ENCODE measurements around the gene ITPKB.
"Not testable (repeated sequence)": the region's sequence is repeated elsewhere in the genome, so short reads cannot be mapped to it uniquely, and the experiment has no call there.

ITPKB gene

DNA sequence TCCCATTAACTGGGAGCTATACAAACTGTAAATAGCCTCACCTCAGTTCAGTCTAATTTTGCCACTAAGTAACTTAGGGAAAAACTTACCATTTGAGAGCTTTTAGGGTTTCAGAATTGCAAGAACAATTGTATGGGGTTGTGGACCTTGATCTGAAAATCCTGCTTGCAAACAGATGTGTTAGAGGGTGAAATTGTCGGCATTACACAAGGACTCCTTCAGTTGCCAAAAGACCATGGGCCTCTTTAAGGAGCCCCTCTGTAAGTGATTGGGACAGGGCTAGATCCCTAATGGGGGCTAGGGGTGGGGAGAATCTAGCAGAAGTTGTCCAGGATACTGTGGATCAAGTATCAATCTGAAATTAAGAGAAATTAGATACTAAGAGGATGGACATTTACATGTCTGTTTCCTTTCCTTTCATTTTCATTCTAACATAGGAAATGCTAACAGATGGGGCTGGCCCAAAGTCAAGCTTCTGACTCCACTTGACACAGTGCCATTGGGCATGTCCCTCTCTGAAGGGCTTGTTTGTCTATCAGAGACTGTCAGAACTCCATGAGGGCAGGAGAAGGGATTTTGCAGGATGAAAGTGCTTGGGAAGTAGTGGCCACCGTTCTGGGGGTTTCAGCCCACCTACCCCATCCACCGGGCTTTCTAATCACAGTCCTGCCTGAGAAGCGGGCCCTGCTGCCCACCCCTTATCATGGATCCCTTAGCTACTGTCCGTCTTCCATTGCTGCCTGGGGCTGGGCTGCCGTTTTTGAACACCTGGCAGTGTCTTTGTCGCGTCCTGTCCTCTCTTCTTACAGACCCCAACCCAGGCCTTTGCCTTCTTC is 135.8 kb downstream of the ITPKB start:
- no peak for TF ChIP-seq CTCF (IDR thresholded peaks at IDR 0.05)
- Histone ChIP-seq H3K27ac (peak overlapping the region; percentile 44 to 90), H3K4me3 (peak overlapping the region; percentile 56)
- no peak for DNase-seq (ENCODE audit: low spot score)

DNA sequence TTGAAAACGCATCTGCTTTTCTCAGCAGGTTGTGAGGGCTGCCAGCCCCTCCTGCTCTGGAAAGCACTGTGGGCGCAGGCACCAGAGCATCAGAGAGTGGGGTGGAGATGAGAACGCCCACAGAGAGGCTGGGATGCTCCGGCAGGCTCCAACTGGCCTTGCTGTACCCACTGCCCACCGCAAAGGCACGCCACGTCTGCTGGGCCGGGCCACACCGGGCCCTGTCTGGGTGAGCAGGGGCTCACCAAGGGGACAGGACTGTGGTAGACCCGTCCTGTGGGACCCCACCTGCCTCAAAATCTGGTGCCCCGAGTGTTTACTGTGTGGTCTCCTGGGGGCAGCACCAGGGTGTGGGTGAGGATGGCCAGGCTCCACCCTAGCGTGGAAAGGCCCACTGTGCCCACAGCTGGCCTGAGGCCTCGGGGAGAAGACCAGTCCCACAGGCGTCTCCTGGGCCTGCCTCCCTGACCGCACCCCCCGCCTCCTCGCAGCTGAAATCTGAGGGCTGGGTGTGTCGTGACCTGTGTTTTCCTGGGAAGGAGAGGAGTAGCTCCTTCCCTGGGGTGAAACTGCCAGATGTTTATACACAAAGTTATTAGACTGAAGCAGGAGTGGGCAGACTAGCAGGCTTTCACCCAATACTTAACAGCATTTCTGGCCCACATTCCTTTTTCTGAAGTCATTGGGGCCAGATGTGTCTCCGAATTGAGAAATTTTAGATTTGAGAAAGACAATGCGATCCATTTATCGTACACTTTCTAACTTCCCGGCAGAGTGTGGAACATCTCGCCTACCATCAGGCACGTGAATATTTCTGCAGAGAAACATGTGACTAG is 136.7 kb downstream of the ITPKB start:
- peak overlapping the region; percentile 56 for H3K4me3 ChIP-seq
- peak overlapping the region; percentile 44 to 90 for H3K27ac ChIP-seq
- DNase-seq (ENCODE audit: low spot score): no peak
- TF ChIP-seq CTCF (IDR thresholded peaks at IDR 0.05): no peak

- DNase-seq (ENCODE audit: low spot score): no peak
- TF ChIP-seq CTCF (IDR thresholded peaks at IDR 0.05): no peak
- Histone ChIP-seq H3K4me3 (no peak overlapping the region), H3K27ac (peak overlapping the region in 1 of 2 donors; percentile 90)
Measured at GRCh38 chr1:226601456-226601855, 137.6 kb downstream of the ITPKB start.

DNA sequence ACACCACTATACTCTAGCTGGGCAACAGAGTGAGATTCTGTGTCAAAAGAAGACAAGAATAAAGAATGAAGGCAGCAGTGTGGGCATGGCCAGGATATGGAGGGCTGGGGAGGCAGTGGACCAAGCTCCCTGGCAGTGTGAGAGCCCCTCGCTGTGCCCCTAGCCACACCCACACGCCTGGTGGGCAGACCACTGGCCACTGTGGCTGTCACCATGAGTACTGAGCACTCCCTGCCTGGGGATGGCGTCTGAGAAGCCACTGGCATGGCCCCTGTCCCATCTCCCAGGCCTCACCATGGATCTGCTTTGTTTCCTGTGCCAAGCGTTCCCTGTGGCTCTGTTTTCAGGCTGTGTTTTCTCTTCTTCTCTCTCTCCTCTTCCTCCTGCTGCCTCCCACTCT is 138.8 kb downstream of the ITPKB start:
- TF ChIP-seq CTCF (IDR thresholded peaks at IDR 0.05): no peak

GRCh38 chr1:226599636-226600238 is 139.3 kb downstream of the ITPKB start:
- Histone ChIP-seq H3K4me3 (no peak overlapping the region), H3K27ac (no peak overlapping the region)
- no peak for TF ChIP-seq CTCF (IDR thresholded peaks at IDR 0.05)
- no peak for DNase-seq (ENCODE audit: low spot score)

More for the DNA sequence above, 138.8 kb downstream of the ITPKB start:
- DNase-seq (ENCODE audit: low spot score): no peak
- H3K4me3 ChIP-seq: no peak overlapping the region
- H3K27ac ChIP-seq: no peak overlapping the region

DNA sequence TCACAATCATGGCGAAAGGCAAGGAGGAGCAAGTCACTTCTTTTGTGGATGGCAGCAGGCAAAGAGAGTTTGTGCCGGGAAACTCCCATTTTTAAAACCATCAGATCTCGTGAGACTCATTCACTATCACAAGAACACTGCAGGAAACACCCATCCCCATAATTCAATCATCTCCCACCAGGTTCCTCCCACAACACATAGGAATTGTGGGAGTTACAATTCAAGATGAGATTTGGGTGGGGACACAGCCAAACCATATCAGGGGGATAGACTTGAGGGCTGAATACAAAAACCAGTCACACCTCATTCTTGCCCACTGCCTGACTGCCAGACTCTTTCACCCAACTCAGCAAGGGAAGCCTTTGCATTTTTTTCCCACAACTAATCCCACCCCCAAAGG is 140.1 kb downstream of the ITPKB start:
- not testable (repeated sequence) for H3K4me3 ChIP-seq; DNase-seq (ENCODE audit: low spot score); H3K27ac ChIP-seq

DNA sequence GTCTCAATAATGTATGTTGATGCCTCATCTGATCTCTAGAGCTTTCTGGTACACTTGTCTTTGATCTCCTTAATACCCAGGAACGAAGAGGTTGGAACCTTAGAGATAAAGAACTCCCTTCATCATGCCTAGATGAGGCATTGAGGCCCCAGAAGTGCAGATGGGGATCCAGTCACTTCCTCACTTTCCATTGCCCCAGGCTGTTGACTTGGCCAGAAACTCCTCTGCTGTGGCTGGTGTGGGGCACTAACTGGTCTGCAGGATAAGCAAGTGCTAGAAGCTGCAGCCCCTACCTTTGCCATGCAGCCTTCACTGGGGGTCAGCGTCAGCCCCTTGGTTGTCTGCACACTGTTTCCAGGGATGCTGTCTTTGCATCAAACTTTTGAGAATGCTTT is 140.6 kb downstream of the ITPKB start:
- H3K27ac ChIP-seq: no peak overlapping the region
- DNase-seq (ENCODE audit: low spot score): no peak
- no peak overlapping the region for H3K4me3 ChIP-seq
- TF ChIP-seq CTCF (IDR thresholded peaks at IDR 0.05): no peak

Measured in coronary artery (tissue), 2 donors.